ENCODE results near the gene CHCHD3.
A peak's percentile ranks its signal among the peaks of the same experiment; 100 is the strongest.

CHCHD3 gene

DNA sequence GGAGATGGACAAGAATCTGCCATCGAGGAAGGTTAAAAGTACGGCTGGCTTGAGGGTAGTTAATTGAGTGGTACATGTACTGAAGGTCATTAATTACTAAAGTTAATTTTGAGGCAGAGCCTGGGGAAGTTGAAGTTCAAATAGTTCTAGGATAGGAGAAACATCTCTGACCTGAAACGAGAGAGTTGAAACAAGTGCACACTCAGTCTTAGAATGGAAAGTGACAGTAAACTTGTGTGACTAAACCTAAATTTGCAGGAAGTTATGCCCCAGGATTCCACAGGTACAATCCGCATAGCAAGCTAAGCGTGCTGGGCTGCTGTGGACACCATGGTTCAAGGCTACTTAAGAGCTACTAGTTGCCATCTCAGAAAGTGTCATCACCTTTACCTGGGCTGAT lies 209.9 kb downstream of the CHCHD3 start:
- no peak for TF ChIP-seq SPI1 (IDR thresholded peaks at IDR 0.05; ENCODE audit: low read depth, low read length)
- no peak for TF ChIP-seq POU2F2 (IDR thresholded peaks at IDR 0.05; ENCODE audit: low read depth, low read length)
- no peak for TF ChIP-seq POLR2A (IDR thresholded peaks at IDR 0.05; ENCODE audit: low read depth, low read length)
- no peak for TF ChIP-seq TAF1 (IDR thresholded peaks at IDR 0.05; ENCODE audit: low read depth, low read length)
- no peak for TF ChIP-seq POLR2AphosphoS5 (IDR thresholded peaks at IDR 0.05; ENCODE audit: low read depth, low read length)
- TF ChIP-seq PAX5 (IDR thresholded peaks at IDR 0.05; ENCODE audit: insufficient read depth, low read length, severe bottlenecking) = no peak
- DNase-seq (ENCODE audit: insufficient read length, low spot score) (no peak), FAIRE-seq (peak; percentile 68)

DNA sequence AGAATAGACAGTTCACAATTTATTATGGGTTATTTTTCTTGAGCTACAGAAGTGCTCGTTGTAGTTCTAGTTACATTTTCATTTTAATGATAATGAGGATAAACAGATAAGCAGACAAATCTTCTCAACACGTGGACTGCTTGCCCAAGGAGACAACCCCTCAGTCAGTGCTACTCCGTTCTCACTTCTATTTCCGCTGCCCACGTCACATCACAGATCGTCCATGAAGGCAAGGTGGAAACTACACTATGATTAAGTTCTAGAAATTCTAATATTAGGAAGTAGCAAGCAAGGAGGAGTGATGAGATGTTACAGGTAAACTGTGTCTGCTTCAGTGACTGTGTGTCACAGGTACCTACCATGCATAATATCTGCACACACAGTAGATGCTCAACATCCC lies 210.5 kb downstream of the CHCHD3 start:
- peak; percentile 90 for FAIRE-seq

DNA sequence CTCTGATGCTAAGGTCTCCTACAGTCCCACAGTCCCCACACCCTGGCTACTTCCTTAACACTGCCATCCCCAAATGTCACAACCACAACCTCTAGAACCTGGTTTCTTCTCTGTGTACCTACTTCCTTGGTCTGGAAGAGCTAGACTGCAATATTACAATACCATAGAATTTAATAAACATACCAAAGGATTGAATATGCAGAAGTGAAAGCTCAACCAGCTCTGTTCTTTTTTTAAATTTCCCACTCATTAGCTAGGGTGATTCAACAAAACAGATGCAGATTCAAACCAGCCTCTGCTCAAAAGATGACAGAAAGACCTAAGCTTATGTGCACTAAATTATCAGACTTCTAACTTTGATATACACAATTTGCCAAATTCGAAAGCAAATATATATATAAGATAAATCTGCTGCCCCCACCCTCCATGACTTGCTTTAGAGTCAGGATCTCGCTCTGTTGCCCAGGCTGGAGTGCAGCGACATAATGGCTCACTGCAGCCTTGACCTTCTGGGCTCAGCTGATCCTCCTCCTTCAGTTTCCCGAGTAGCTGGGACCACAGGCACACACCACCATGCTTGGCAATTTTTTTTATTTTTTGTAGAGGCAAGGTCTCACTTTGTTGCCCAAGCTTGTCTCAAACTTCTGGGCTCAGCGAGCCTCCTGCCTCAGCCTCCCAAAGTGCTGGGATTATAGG lies 212.6 kb downstream of the CHCHD3 start:
- TF ChIP-seq POLR2AphosphoS5 (IDR thresholded peaks at IDR 0.05; ENCODE audit: low read depth, low read length) = no peak
- TF ChIP-seq POU2F2 (IDR thresholded peaks at IDR 0.05; ENCODE audit: low read depth, low read length) = no peak
- no peak for TF ChIP-seq TAF1 (IDR thresholded peaks at IDR 0.05; ENCODE audit: low read depth, low read length)
- TF ChIP-seq POLR2A (IDR thresholded peaks at IDR 0.05; ENCODE audit: low read depth, low read length) = no peak
- peak; percentile 77 for TF ChIP-seq SPI1 (IDR thresholded peaks at IDR 0.05; ENCODE audit: low read depth, low read length)
- TF ChIP-seq PAX5 (IDR thresholded peaks at IDR 0.05; ENCODE audit: insufficient read depth, low read length, severe bottlenecking) = no peak
- DNase-seq (ENCODE audit: insufficient read length, low spot score) (no peak), FAIRE-seq (peak; percentile 40)

More for the DNA sequence above, 210.5 kb downstream of the CHCHD3 start:
- TF ChIP-seq POLR2AphosphoS5 (IDR thresholded peaks at IDR 0.05; ENCODE audit: low read depth, low read length) (no peak), PAX5 (IDR thresholded peaks at IDR 0.05; ENCODE audit: insufficient read depth, low read length, severe bottlenecking) (no peak), POLR2A (IDR thresholded peaks at IDR 0.05; ENCODE audit: low read depth, low read length) (no peak), SPI1 (IDR thresholded peaks at IDR 0.05; ENCODE audit: low read depth, low read length) (no peak)
- DNase-seq (ENCODE audit: insufficient read length, low spot score) = no peak

DNA sequence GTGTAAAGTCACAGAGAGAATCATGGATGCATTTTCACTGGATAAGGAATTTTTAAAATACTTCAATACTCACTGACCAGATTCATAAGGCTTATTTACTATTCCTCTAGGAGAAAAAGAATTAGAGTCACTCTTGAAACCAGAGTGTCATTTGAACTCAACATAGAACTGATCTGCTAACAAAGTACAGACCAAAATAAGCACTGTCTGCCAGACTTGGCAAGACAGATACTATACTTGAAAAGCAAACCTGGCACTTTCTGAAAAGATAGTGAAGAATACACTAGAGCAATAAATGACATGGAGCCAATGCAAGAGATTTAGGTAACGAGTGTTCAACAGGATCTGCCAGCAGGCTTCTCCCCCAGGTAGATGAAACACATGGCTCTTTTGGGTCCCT lies 215.3 kb downstream of the CHCHD3 start:
- TF ChIP-seq POLR2AphosphoS5 (IDR thresholded peaks at IDR 0.05; ENCODE audit: low read depth, low read length) = no peak
- TF ChIP-seq POU2F2 (IDR thresholded peaks at IDR 0.05; ENCODE audit: low read depth, low read length) = no peak
- TF ChIP-seq SPI1 (IDR thresholded peaks at IDR 0.05; ENCODE audit: low read depth, low read length) = no peak
- TF ChIP-seq PAX5 (IDR thresholded peaks at IDR 0.05; ENCODE audit: insufficient read depth, low read length, severe bottlenecking) = no peak
- no peak for TF ChIP-seq POLR2A (IDR thresholded peaks at IDR 0.05; ENCODE audit: low read depth, low read length)
- TF ChIP-seq TAF1 (IDR thresholded peaks at IDR 0.05; ENCODE audit: low read depth, low read length) = no peak
- FAIRE-seq (no peak), DNase-seq (ENCODE audit: insufficient read length, low spot score) (no peak)

DNA sequence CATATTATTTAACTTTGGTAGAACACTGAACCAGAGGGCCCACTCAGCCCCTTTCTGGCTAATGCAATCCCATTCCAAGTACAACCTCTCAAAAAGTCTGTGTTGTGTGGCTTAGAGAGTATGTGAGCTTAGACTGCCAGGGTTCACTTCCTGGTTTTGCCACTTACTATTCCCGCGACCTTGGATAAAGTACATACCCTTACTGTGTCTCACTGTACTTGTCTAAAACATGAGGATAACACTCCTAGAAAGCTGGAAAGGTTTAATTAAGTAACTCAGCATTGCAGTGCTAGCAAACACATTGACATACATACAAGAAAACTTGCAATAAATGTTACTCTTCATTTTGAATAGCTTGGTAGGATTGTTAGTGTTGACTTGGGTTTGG lies 215.8 kb downstream of the CHCHD3 start:
- no peak for DNase-seq (ENCODE audit: insufficient read length, low spot score)
- TF ChIP-seq POLR2AphosphoS5 (IDR thresholded peaks at IDR 0.05; ENCODE audit: low read depth, low read length) (no peak), POU2F2 (IDR thresholded peaks at IDR 0.05; ENCODE audit: low read depth, low read length) (no peak), TAF1 (IDR thresholded peaks at IDR 0.05; ENCODE audit: low read depth, low read length) (no peak), SPI1 (IDR thresholded peaks at IDR 0.05; ENCODE audit: low read depth, low read length) (no peak), POLR2A (IDR thresholded peaks at IDR 0.05; ENCODE audit: low read depth, low read length) (no peak), PAX5 (IDR thresholded peaks at IDR 0.05; ENCODE audit: insufficient read depth, low read length, severe bottlenecking) (no peak)
- no peak for FAIRE-seq

DNA sequence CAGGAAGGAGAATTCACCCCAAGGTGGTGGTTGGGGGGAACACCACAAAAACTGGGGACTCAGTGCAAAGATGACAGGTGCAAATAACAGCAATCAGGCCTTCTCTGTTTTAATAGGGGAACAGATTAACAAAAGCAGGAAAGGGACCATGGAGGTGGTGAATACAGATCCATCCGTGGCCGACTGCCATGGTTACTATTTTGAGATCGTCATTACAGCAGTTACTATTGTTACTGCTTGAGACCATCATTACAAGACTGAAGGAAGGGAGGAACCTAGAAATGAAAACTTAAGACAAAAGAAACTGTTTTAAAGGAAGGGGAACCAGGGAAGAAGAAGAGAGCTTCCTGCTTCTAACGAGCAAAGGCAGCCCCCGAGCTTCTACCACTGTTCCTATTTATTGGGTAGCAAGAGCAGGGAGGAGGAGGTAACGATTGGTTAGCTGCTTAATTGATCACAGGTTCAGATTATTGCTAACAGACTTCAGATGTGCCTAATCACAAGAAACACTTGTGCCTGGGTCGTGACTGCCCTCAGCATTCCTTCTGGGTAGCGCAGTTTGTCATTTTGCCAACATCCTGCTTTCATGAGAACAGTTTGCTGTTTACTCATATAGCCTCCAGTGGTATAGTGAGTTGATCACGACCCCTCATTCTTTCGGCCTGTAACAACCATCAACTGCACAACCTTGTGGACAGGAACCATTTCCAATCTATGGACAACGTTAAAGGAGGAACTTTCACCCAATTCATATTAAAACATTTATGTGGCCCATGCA lies 216.3 kb downstream of the CHCHD3 start:
- DNase-seq (ENCODE audit: insufficient read length, low spot score) (no peak), FAIRE-seq (no peak)
- TF ChIP-seq PAX5 (IDR thresholded peaks at IDR 0.05; ENCODE audit: insufficient read depth, low read length, severe bottlenecking) (no peak), POU2F2 (IDR thresholded peaks at IDR 0.05; ENCODE audit: low read depth, low read length) (no peak), SPI1 (IDR thresholded peaks at IDR 0.05; ENCODE audit: low read depth, low read length) (no peak), POLR2A (IDR thresholded peaks at IDR 0.05; ENCODE audit: low read depth, low read length) (no peak), POLR2AphosphoS5 (IDR thresholded peaks at IDR 0.05; ENCODE audit: low read depth, low read length) (no peak), TAF1 (IDR thresholded peaks at IDR 0.05; ENCODE audit: low read depth, low read length) (no peak)

DNA sequence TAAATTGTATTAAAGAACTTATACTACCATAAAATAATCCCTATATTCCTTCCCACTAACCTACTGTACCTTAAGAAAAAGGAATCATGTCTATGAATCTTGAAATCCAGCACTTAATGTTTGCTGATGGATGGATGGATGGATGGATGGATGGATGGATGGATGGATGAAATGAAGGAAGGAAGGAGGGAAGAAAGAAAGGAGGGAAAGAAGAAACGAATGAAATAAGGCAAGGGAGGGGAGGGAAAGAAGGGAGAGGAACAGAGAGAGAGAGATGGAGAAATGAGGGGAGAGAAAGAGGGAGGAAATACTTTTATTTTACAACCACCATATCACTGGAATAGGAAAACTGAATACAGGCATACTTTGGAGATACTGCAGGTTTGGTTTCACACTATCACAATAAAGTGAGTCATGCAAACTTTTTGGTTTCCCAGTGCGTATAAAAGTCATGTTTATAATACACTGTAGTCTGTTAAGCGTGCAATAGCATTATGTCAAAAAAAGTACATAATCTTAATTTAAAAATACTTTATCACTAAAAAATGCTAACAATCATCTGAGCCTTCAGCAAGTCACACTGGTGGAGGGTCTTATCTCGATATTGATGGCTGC lies 219.8 kb downstream of the CHCHD3 start:
- DNase-seq (ENCODE audit: insufficient read length, low spot score) (no peak), FAIRE-seq (no peak)
- no peak for TF ChIP-seq SPI1 (IDR thresholded peaks at IDR 0.05; ENCODE audit: low read depth, low read length)
- TF ChIP-seq POLR2A (IDR thresholded peaks at IDR 0.05; ENCODE audit: low read depth, low read length) = no peak
- no peak for TF ChIP-seq POU2F2 (IDR thresholded peaks at IDR 0.05; ENCODE audit: low read depth, low read length)
- no peak for TF ChIP-seq TAF1 (IDR thresholded peaks at IDR 0.05; ENCODE audit: low read depth, low read length)
- no peak for TF ChIP-seq POLR2AphosphoS5 (IDR thresholded peaks at IDR 0.05; ENCODE audit: low read depth, low read length)
- TF ChIP-seq PAX5 (IDR thresholded peaks at IDR 0.05; ENCODE audit: insufficient read depth, low read length, severe bottlenecking) = no peak

DNA sequence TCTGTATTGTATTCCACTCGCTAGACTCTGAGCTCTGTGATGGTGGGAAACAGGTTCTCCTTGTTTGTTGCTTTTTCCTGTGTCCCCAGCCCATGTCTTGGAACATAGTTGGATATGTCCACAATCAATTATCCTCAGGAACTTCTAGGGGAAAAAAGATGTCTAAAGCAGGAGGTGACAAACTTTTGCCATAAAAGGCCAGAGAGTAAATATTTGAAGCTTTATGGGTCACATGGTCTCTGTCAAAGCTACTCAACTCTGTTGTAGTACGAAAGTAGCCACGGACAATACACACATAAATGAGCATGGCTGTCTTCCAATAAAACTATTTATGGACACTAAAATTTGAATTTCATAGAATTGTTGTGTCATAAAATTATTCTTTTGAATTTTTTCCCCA lies 220.5 kb downstream of the CHCHD3 start:
- FAIRE-seq (no peak), DNase-seq (ENCODE audit: insufficient read length, low spot score) (no peak)
- TF ChIP-seq POU2F2 (IDR thresholded peaks at IDR 0.05; ENCODE audit: low read depth, low read length) (no peak), POLR2AphosphoS5 (IDR thresholded peaks at IDR 0.05; ENCODE audit: low read depth, low read length) (no peak), PAX5 (IDR thresholded peaks at IDR 0.05; ENCODE audit: insufficient read depth, low read length, severe bottlenecking) (no peak), POLR2A (IDR thresholded peaks at IDR 0.05; ENCODE audit: low read depth, low read length) (no peak), SPI1 (IDR thresholded peaks at IDR 0.05; ENCODE audit: low read depth, low read length) (no peak), TAF1 (IDR thresholded peaks at IDR 0.05; ENCODE audit: low read depth, low read length) (no peak)

DNA sequence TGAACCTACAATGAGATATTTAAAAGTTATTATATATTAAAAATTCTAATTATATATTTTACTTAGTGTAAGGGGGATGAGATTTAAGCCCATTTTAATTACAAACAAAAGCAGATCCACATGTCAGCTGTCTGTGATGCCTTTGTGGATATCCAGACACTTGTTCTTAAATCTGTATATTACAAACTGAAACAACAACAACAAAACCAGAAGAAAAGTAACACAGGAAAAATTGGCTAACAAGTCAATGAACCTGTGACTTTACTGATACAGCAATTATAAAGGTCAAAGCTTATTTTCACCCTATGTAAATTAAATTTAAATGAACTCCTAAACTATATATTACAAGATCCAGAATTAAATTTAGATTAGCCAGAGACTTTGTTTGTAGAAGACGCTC lies 222.7 kb downstream of the CHCHD3 start:
- FAIRE-seq = no peak
- no peak for DNase-seq (ENCODE audit: insufficient read length, low spot score)
- no peak for TF ChIP-seq SPI1 (IDR thresholded peaks at IDR 0.05; ENCODE audit: low read depth, low read length)
- no peak for TF ChIP-seq POU2F2 (IDR thresholded peaks at IDR 0.05; ENCODE audit: low read depth, low read length)
- TF ChIP-seq POLR2AphosphoS5 (IDR thresholded peaks at IDR 0.05; ENCODE audit: low read depth, low read length) = no peak
- no peak for TF ChIP-seq PAX5 (IDR thresholded peaks at IDR 0.05; ENCODE audit: insufficient read depth, low read length, severe bottlenecking)
- no peak for TF ChIP-seq POLR2A (IDR thresholded peaks at IDR 0.05; ENCODE audit: low read depth, low read length)
- no peak for TF ChIP-seq TAF1 (IDR thresholded peaks at IDR 0.05; ENCODE audit: low read depth, low read length)
